SK-N-MC (cell line): Measurements from ENCODE around the gene SF3B6.

Experiments used
- EZH2 ChIP-seq: fragments of 200-600 bp; sonication (generic); IDR thresholded peaks from one replicate; pipeline ENCODE4 v1.6.1; 2017; ENCODE audit warnings: antibody characterized with exemption
- FOXP2 ChIP-seq: optimal IDR thresholded peaks from 2 replicates; pipeline ENCODE3; 2011; ENCODE audit warnings: mild to moderate bottlenecking, moderate library complexity; ENCODE audit not compliant: insufficient read depth; ENCODE audit errors: extremely low read length, control extremely low read depth
- POLR2AphosphoS5 ChIP-seq: IDR thresholded peaks from 2 replicates; pipeline ENCODE4 v1.6.1; 2012; ENCODE audit warnings: mild to moderate bottlenecking, low read depth, low read length, borderline replicate concordance

GRCh38 chr2:24073816-24074215 is 2.3 kb downstream of the SF3B6 start:
- TF ChIP-seq EZH2 (no peak), POLR2AphosphoS5 (no peak), FOXP2 (no peak)
